HepG2 (cell line): ENCODE measurements around the gene SEH1L. TPM values are rescaled to one million over a fixed set of nuclear protein-coding genes. Genes with fewer than 3 reads are reported as not detected.

ENCODE experiments used
- CEBPB ChIP-seq: IDR thresholded peaks from 2 replicates; pipeline ENCODE4 v1.6.1; 2011; ENCODE audit warnings: low read depth, low read length, improper control_type of control experiment, borderline replicate concordance
- CREB1 ChIP-seq, 2 experiments: fragments of 450-650 bp in 1 of 2; IDR thresholded peaks; 2 replicates each; pipeline ENCODE4 v1.6.1; 2016 to 2017; ENCODE audit warnings: control low read depth in 1 of 2, mild to moderate bottlenecking in 1 of 2, missing compliant biosample characterization in 1 of 2, missing genetic modification characterization in 1 of 2
- EP300 ChIP-seq, 3 experiments: sonication (generic) in 1 of 3; formaldehyde crosslinking in 1 of 3; IDR thresholded peaks; 2 replicates each; pipeline versions ENCODE4 v1.5.1 to v1.6.1; 2011 to 2020; ENCODE audit warnings: low read depth in 2 of 3, low read length in 2 of 3, borderline replicate concordance in 1 of 3, improper control_type of control experiment in 1 of 3, mild to moderate bottlenecking in 1 of 3, missing genetic modification reagents in 1 of 3, moderate library complexity in 1 of 3
- GATAD2A ChIP-seq: IDR thresholded peaks from 2 replicates; pipeline ENCODE4 v1.6.1; 2016
- HNF4A ChIP-seq: sonication (generic); formaldehyde crosslinking; IDR thresholded peaks from 2 replicates; pipeline ENCODE4 v1.4.0; 2020; ENCODE audit warnings: missing genetic modification reagents
- KLF15 ChIP-seq: sonication (generic); formaldehyde crosslinking; IDR thresholded peaks from 2 replicates; pipeline ENCODE4 v1.8.1; 2023; ENCODE audit warnings: borderline replicate concordance, mild to moderate bottlenecking, inconsistent platforms, missing genetic modification reagents, mixed read lengths
- MAZ ChIP-seq, 2 experiments: sonication (generic) in 1 of 2; formaldehyde crosslinking in 1 of 2; IDR thresholded peaks; 2 replicates each; pipeline versions ENCODE4 v1.5.0 to v1.6.1; 2012 to 2020; ENCODE audit warnings: low read depth in 2 of 2, mild to moderate bottlenecking in 2 of 2, borderline replicate concordance in 1 of 2, improper control_type of control experiment in 1 of 2, low read length in 1 of 2, missing genetic modification reagents in 1 of 2, moderate library complexity in 1 of 2
- NFIC ChIP-seq: IDR thresholded peaks from 2 replicates; pipeline ENCODE4 v1.6.1; 2012; ENCODE audit warnings: mild to moderate bottlenecking, low read length, inconsistent platforms
- PHF8 ChIP-seq: sonication (generic); formaldehyde crosslinking; IDR thresholded peaks from 2 replicates; pipeline ENCODE4 v1.5.0; 2020; ENCODE audit warnings: missing genetic modification reagents
- RARA ChIP-seq: IDR thresholded peaks from 2 replicates; pipeline ENCODE4 v1.6.1; 2016; ENCODE audit warnings: missing genetic modification reagents, missing compliant biosample characterization
- RBM22 ChIP-seq: fragments of 200-400 bp; formaldehyde crosslinking; optimal IDR thresholded peaks from 2 replicates; pipeline ENCODE3; 2017; ENCODE audit warnings: mild to moderate bottlenecking, low read length, moderate library complexity
- REST ChIP-seq, 2 experiments: IDR thresholded peaks; 2 replicates each; pipeline ENCODE4 v1.6.1; 2011 to 2012; ENCODE audit warnings: low read length in 2 of 2, borderline replicate concordance in 1 of 2, low read depth in 1 of 2, mild to moderate bottlenecking in 1 of 2, moderate library complexity in 1 of 2
- SMAD1 ChIP-seq: sonication (generic); formaldehyde crosslinking; IDR thresholded peaks from 2 replicates; pipeline ENCODE4 v1.4.0; 2020; ENCODE audit warnings: missing genetic modification reagents, low read depth, mild to moderate bottlenecking, borderline replicate concordance
- TRAFD1 ChIP-seq: sonication (generic); formaldehyde crosslinking; IDR thresholded peaks from 2 replicates; pipeline ENCODE4 v1.5.1; 2020; ENCODE audit warnings: missing genetic modification reagents, mild to moderate bottlenecking, borderline replicate concordance
- ZBTB3 ChIP-seq: sonication (generic); formaldehyde crosslinking; IDR thresholded peaks from 2 replicates; pipeline ENCODE4 v1.4.0; 2020; ENCODE audit warnings: low read depth, mild to moderate bottlenecking, moderate library complexity, missing genetic modification reagents, borderline replicate concordance
- ZBTB7B ChIP-seq: sonication (generic); formaldehyde crosslinking; IDR thresholded peaks from 2 replicates; pipeline ENCODE4 v1.4.0; 2020; ENCODE audit warnings: missing genetic modification reagents
- ZNF333 ChIP-seq: sonication (generic); formaldehyde crosslinking; IDR thresholded peaks from 2 replicates; pipeline ENCODE4 v1.4.0; 2020; ENCODE audit warnings: mild to moderate bottlenecking, missing genetic modification reagents, borderline replicate concordance
- ZNF362 ChIP-seq: sonication (generic); formaldehyde crosslinking; IDR thresholded peaks from 2 replicates; pipeline ENCODE4 v1.4.0; 2020; ENCODE audit warnings: missing genetic modification reagents, mild to moderate bottlenecking, borderline replicate concordance
- ZNF543 ChIP-seq: sonication (generic); formaldehyde crosslinking; IDR thresholded peaks from 2 replicates; pipeline ENCODE4 v1.4.0; 2020; ENCODE audit warnings: mild to moderate bottlenecking, missing genetic modification reagents
- ZSCAN12 ChIP-seq: sonication (generic); formaldehyde crosslinking; IDR thresholded peaks from 2 replicates; pipeline ENCODE4 v1.9.0; 2021; ENCODE audit warnings: mild to moderate bottlenecking, missing genetic modification reagents
- ZSCAN29 ChIP-seq: sonication (generic); formaldehyde crosslinking; conservative IDR thresholded peaks from 2 replicates; pipeline ENCODE4 v1.4.0; 2020; ENCODE audit warnings: mild to moderate bottlenecking, missing genetic modification reagents
- polyA plus RNA-seq, 8 experiments: library from polyadenylated mRNA; depleted of rRNA in 3 of 8; stranded (reverse) in 7 of 8; unstranded in 1 of 8; fragments of >200 nt; fragmentation: Illumina TruSeq in 4 of 8; extraction: Trizol in 4 of 8; gene quantifications; 2 replicates each; pipeline versions ENCODE4 v1.2.1 to v1.2.3, GENCODE V29; 2011 to 2016; ENCODE audit warnings: low read depth in 4 of 8, missing spikeins in 1 of 8, mixed read lengths in 1 of 8; ENCODE audit not compliant: insufficient read depth in 1 of 8
- total RNA-seq, 5 experiments: library from RNA; depleted of rRNA; stranded (reverse); fragments of >200 nt; fragmentation: Illumina TruSeq; extraction: Trizol; gene quantifications; 2 replicates each; pipeline ENCODE4 v1.2.3, GENCODE V29; 2016; ENCODE audit warnings: low read depth in 1 of 5

Gene SEH1L
- total and polyA plus RNA-seq, 2 of the 13 experiments (the other 11 are each of a cell fraction or from before 2014, with no cell fraction given) = 59.6 to 63.5 TPM

GRCh38 chr18:12946549-12947284, 1.1 kb upstream of the SEH1L start (continued):
- TF ChIP-seq TRAFD1 (CRISPR knock-in tag) (no peak), ZSCAN12 (CRISPR knock-in tag) (0 out of 2 replicates have a peak, but pooled peaks have one; percentile 69), RARA (CRISPR knock-in tag) (0 out of 2 replicates have a peak, but pooled peaks have one; percentile 6), ZNF543 (CRISPR knock-in tag) (peak; percentile 77), ZNF333 (no peak), CEBPB (peak; percentile 79), ZNF362 (CRISPR knock-in tag) (peak; percentile 99), PHF8 (CRISPR knock-in tag) (peak; percentile 14), CREB1 (IDR thresholded peaks at IDR 0.05) (no peak), CREB1 (CRISPR knock-in tag; IDR thresholded peaks at IDR 0.05) (peak; percentile 54), GATAD2A (CRISPR knock-in tag) (peak; percentile 21; the same call in 1 of the 2 replicates), ZSCAN29 (CRISPR knock-in tag) (peak; percentile 72; the same call in 1 of the 2 replicates), KLF15 (CRISPR knock-in tag) (no peak), NFIC (peak; percentile 56; the same call in 1 of the 2 replicates), ZBTB7B (peak; percentile 86; the same call in 1 of the 2 replicates), HNF4A (CRISPR knock-in tag) (peak; percentile 88), EP300 (IDR thresholded peaks at IDR 0.05; ENCODE audit: low read depth in 2 of 2, low read length in 2 of 2) (peak; percentile 58 to 65; a peak in 2 of 4 replicates), EP300 (CRISPR knock-in tag; IDR thresholded peaks at IDR 0.05; ENCODE audit: borderline replicate concordance) (no peak), RBM22 (peak; percentile 36), REST (IDR thresholded peaks at IDR 0.05; ENCODE audit: borderline replicate concordance in 1 of 2, low read depth in 1 of 2, low read length in 2 of 2) (peak in 1 of 2 experiments; percentile 40; a peak in 1 of 4 replicates), ZBTB3 (no peak), SMAD1 (CRISPR knock-in tag) (no peak), MAZ (IDR thresholded peaks at IDR 0.05; ENCODE audit: borderline replicate concordance, low read depth, low read length) (no peak), MAZ (CRISPR knock-in tag; IDR thresholded peaks at IDR 0.05; ENCODE audit: low read depth) (0 out of 2 replicates have a peak, but pooled peaks have one; percentile 1)
